Endothelial cell of umbilical vein (primary cell): ENCODE measurements around the gene CCDC38. TPM values are rescaled to one million over a fixed set of nuclear protein-coding genes. Genes with fewer than 3 reads are reported as not detected.

Experiments used
- BruUV-seq: library from RNA; stranded (reverse); fragments of 400-500 nt; replicated peaks from 2 replicates; lab custom pipeline; 2021; lab: Mats Ljungman, UMichigan
- CTCF ChIA-PET: fragments of 300-600, 350-600 bp; sonication (Branson Sonifier 250); formaldehyde crosslinking; loops from one replicate; lab custom pipeline; 2021; ENCODE audit warnings: antibody characterized with exemption, inconsistent platforms; lab: Charles Lee
- POLR2A ChIA-PET: fragments of 300-600, 350-600 bp; sonication (Branson Sonifier 250); formaldehyde crosslinking; loops from one replicate; lab custom pipeline; 2021; ENCODE audit warnings: antibody characterized with exemption, inconsistent platforms; lab: Charles Lee
- DNase-seq: peaks from one replicate; pipeline ENCODE4 v3.0.0-alpha.2; 2011; ENCODE audit warnings: low read depth, low spot score
- FAIRE-seq: peaks from 2 replicates; lab custom pipeline; 2011; peaks lifted over from hg19 to GRCh38; lab: Jason Lieb, UNC
- H2AFZ ChIP-seq: 2 replicates; pipeline ENCODE4 v1.6.0; 2012; ENCODE audit warnings: low read depth, low read length, control low read depth, inconsistent platforms
- H3K27ac ChIP-seq: 2 replicates; pipeline ENCODE4 v1.5.1; 2011; ENCODE audit warnings: low read depth, mild to moderate bottlenecking, control low read depth, low read length, moderate library complexity; ENCODE audit not compliant: insufficient read depth
- H3K27me3 ChIP-seq, 2 experiments: 2 replicates each; pipeline versions ENCODE4 v1.6.0 to v1.6.1; 2011; ENCODE audit warnings: low read length in 2 of 2, mixed read lengths in 1 of 2; ENCODE audit not compliant: control insufficient read depth in 2 of 2, insufficient read depth in 2 of 2
- H3K36me3 ChIP-seq, 2 experiments: 2 replicates in 1 of 2; 3 replicates in 1 of 2; pipeline ENCODE4 v1.5.1; 2011; ENCODE audit warnings: low read length in 2 of 2, mild to moderate bottlenecking in 1 of 2, moderate library complexity in 1 of 2; ENCODE audit not compliant: control insufficient read depth in 2 of 2, insufficient read depth in 2 of 2; ENCODE audit errors: extremely low read depth in 1 of 2
- H3K4me1 ChIP-seq: 3 replicates; pipeline ENCODE4 v1.5.1; 2011; ENCODE audit warnings: mild to moderate bottlenecking, low read length; ENCODE audit not compliant: control insufficient read depth, insufficient read depth; ENCODE audit errors: extremely low read depth
- H3K4me2 ChIP-seq: 2 replicates; pipeline ENCODE4 v1.6.1; 2011; ENCODE audit warnings: low read length, control low read depth, mixed read lengths; ENCODE audit not compliant: insufficient read depth
- H3K4me3 ChIP-seq, 3 experiments: fragments of 200-600 bp in 1 of 3; sonication (generic), shearing (Covaris generic) in 1 of 3; replicated peaks in 1 of 3; 2 replicates each; pipeline ENCODE4 v1.5.1; 2011 to 2016; ENCODE audit warnings: control low read depth in 3 of 3, low read length in 3 of 3, mild to moderate bottlenecking in 2 of 3, inconsistent platforms in 1 of 3, low read depth in 1 of 3, moderate library complexity in 1 of 3; ENCODE audit not compliant: insufficient read depth in 1 of 3
- H3K79me2 ChIP-seq: 2 replicates; pipeline ENCODE4 v1.6.0; 2012; ENCODE audit warnings: low read length, inconsistent platforms; ENCODE audit not compliant: control insufficient read depth, insufficient read depth
- H3K9ac ChIP-seq: replicated peaks from 2 replicates; pipeline ENCODE3; 2011; ENCODE audit warnings: low read length, control low read depth; ENCODE audit not compliant: insufficient read depth; ENCODE audit errors: extremely low read depth
- H3K9me1 ChIP-seq: replicated peaks from 3 replicates; pipeline ENCODE4 v1.6.0; 2011; ENCODE audit warnings: mild to moderate bottlenecking, low read length; ENCODE audit not compliant: control insufficient read depth, insufficient read depth; ENCODE audit errors: extremely low read depth
- H3K9me3 ChIP-seq: replicated peaks from 2 replicates; pipeline ENCODE4 v1.5.1; 2012; ENCODE audit warnings: low read length, inconsistent platforms; ENCODE audit not compliant: control insufficient read depth, insufficient read depth
- H4K20me1 ChIP-seq: replicated peaks from 2 replicates; pipeline ENCODE3; 2011; ENCODE audit warnings: mild to moderate bottlenecking, low read length; ENCODE audit not compliant: control insufficient read depth, insufficient read depth; ENCODE audit errors: extremely low read depth
- EZH2 ChIP-seq: IDR thresholded peaks from 2 replicates; pipeline ENCODE4 v1.6.1; 2012; ENCODE audit warnings: borderline replicate concordance, low read depth, mild to moderate bottlenecking, moderate library complexity, low read length, inconsistent platforms; ENCODE audit not compliant: severe bottlenecking
- FOS ChIP-seq: IDR thresholded peaks from 2 replicates; pipeline ENCODE4 v1.6.1; 2011; ENCODE audit warnings: mild to moderate bottlenecking, low read length, moderate library complexity, borderline replicate concordance; ENCODE audit not compliant: insufficient read depth
- GATA2 ChIP-seq: IDR thresholded peaks from 2 replicates; pipeline ENCODE4 v1.7.0; 2011; ENCODE audit warnings: low read depth, mild to moderate bottlenecking, moderate library complexity, mixed read lengths, low read length; ENCODE audit not compliant: insufficient read length, insufficient read depth
- JUN ChIP-seq: IDR thresholded peaks from 2 replicates; pipeline ENCODE4 v1.6.1; 2011; ENCODE audit warnings: borderline replicate concordance, low read depth; ENCODE audit not compliant: insufficient read length, insufficient read depth
- MYC ChIP-seq: IDR thresholded peaks from one replicate; pipeline ENCODE4 v1.6.1; 2011; ENCODE audit warnings: mild to moderate bottlenecking, low read depth, low read length
- POLR2A ChIP-seq: IDR thresholded peaks from 2 replicates; pipeline ENCODE4 v1.6.1; 2012; ENCODE audit warnings: low read depth, mild to moderate bottlenecking, control low read depth, low read length
- POLR2AphosphoS5 ChIP-seq: IDR thresholded peaks from 2 replicates; pipeline ENCODE4 v1.6.1; 2012; ENCODE audit warnings: low read depth, mild to moderate bottlenecking, control low read depth, low read length, moderate library complexity; ENCODE audit not compliant: insufficient read depth
- dilution Hi-C: fragments of 300-500 bp; cut with MboI; formaldehyde crosslinking; loops from one replicate; pipeline ENCODE4 v1.15.0; 2019; ENCODE audit warnings: low sequenced_read_pairs; ENCODE audit not compliant: extremely low pct_ligation_motif_present
- intact Hi-C: fragments of 100-400 bp; cut with micrococcal nuclease; formaldehyde crosslinking; loops from one replicate; pipeline ENCODE4 v1.10.0; 2022
- polyA plus RNA-seq, 4 experiments: library from polyadenylated mRNA; depleted of rRNA in 3 of 4; stranded (reverse) in 3 of 4; unstranded in 1 of 4; fragments of >200 nt; gene quantifications; 2 replicates each; pipeline versions ENCODE4 v1.2.1 to v1.2.3, GENCODE V29; 2011 to 2012; ENCODE audit warnings: missing spikeins in 1 of 4
- total RNA-seq: library from RNA; stranded (reverse); gene quantifications from 2 replicates; pipeline ENCODE4 v1.2.3, GENCODE V29; 2021
- TF ChIP-seq, protein P1 (sequence below), 2 donors: IDR thresholded peaks; 1 replicate in 1 of 2; 2 replicates in 1 of 2; pipeline ENCODE4 v1.5.1; 2011; ENCODE audit warnings: low read length in 2 of 2, mild to moderate bottlenecking in 2 of 2, moderate library complexity in 2 of 2, control low read depth in 1 of 2, inconsistent platforms in 1 of 2, low read depth in 1 of 2; ENCODE audit not compliant: insufficient read depth in 1 of 2; ENCODE audit errors: extremely low read depth in 1 of 2
- TF ChIP-seq, protein P2 (sequence below): IDR thresholded peaks from 2 replicates; pipeline ENCODE4 v1.6.1; 2011; ENCODE audit not compliant: insufficient read depth, insufficient read length

Gene CCDC38
- total and polyA plus RNA-seq, 2 donors (not counting 3 experiments of a cell fraction or from before 2014, with no cell fraction given): not detected

DNA sequence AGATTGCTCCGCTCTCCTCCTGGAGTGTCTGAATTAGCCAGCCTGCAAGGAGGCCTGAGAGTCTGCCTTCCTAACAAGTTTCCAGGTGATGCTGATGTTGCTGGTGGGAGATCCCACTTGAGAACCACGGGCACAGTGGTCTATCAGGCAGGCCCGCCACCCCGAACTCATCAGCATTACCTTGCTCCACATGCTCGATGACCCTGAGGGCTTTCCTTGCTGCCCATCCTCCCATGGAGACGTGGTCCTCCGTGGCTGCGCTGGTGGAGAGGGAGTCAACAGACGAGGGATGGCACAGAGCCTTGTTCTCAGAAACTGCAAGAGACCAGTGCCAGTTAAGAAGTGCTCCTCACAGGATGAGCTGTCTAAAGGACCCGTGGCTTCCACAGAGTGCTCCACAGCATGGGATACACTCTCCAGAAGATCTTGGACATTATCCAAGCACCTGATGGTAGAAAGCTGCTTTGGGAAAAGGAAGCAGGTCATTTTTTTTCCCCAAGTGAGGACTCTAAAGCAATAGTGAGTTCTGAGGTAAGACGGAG is 35.4 kb upstream of the CCDC38 start:
- dilution Hi-C loops (no loop called here), intact Hi-C loops (no loop called here)
- H3K4me2 ChIP-seq: no peak overlapping the region
- no peaks in the 10 kb centered on the region for H4K20me1 ChIP-seq
- H3K4me3 ChIP-seq: no peak overlapping the region
- no peak overlapping the region for H3K27ac ChIP-seq
- H3K79me2 ChIP-seq: no peaks in the 10 kb centered on the region
- no peaks in the 10 kb centered on the region for H3K36me3 ChIP-seq
- TF ChIP-seq FOS (no peak), EZH2 (no peak), POLR2AphosphoS5 (no peak), POLR2A (no peak), GATA2 (no peak), MYC (no peak), JUN (no peak)
- TF ChIP-seq, protein P1, sequence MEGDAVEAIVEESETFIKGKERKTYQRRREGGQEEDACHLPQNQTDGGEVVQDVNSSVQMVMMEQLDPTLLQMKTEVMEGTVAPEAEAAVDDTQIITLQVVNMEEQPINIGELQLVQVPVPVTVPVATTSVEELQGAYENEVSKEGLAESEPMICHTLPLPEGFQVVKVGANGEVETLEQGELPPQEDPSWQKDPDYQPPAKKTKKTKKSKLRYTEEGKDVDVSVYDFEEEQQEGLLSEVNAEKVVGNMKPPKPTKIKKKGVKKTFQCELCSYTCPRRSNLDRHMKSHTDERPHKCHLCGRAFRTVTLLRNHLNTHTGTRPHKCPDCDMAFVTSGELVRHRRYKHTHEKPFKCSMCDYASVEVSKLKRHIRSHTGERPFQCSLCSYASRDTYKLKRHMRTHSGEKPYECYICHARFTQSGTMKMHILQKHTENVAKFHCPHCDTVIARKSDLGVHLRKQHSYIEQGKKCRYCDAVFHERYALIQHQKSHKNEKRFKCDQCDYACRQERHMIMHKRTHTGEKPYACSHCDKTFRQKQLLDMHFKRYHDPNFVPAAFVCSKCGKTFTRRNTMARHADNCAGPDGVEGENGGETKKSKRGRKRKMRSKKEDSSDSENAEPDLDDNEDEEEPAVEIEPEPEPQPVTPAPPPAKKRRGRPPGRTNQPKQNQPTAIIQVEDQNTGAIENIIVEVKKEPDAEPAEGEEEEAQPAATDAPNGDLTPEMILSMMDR (IDR thresholded peaks at IDR 0.05; ENCODE audit: extremely low read depth in 1 of 2, insufficient read depth in 1 of 2, low read depth in 1 of 2, low read length in 2 of 2): no peak
- TF ChIP-seq, protein P2, sequence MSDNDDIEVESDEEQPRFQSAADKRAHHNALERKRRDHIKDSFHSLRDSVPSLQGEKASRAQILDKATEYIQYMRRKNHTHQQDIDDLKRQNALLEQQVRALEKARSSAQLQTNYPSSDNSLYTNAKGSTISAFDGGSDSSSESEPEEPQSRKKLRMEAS: no peak
- ChIA-PET CTCF (no interaction called here), POLR2A (no interaction called here)
- no peak overlapping the region for H2AFZ ChIP-seq
- no peaks in the 10 kb centered on the region for H3K9me1 ChIP-seq
- no peaks in the 10 kb centered on the region for H3K4me1 ChIP-seq
- H3K27me3 ChIP-seq: peaks cover 7 to 14% of the 10 kb centered on the region in 2 experiments
- FAIRE-seq (no peak), DNase-seq (no peak)
- H3K9me3 ChIP-seq: no peaks in the 10 kb centered on the region
- no peak overlapping the region for H3K9ac ChIP-seq
- no TSS peak for BruUV-seq
